Keratinocyte (primary cell): ENCODE results near the gene P2RX2. TPM values are rescaled to one million over a fixed set of nuclear protein-coding genes. Genes with fewer than 3 reads are reported as not detected.

Experiments used
- DNase-seq: peaks from one replicate; pipeline ENCODE4 v3.0.0-alpha.2; 2011; ENCODE audit warnings: low read depth, missing footprints, low spot score
- FAIRE-seq: peaks from 2 replicates; lab custom pipeline; 2011; peaks lifted over from hg19 to GRCh38; lab: Jason Lieb, UNC
- H2AFZ ChIP-seq: 2 replicates; pipeline ENCODE4 v1.6.0; 2012; ENCODE audit warnings: low read length, control low read depth, inconsistent platforms; ENCODE audit not compliant: control insufficient read depth
- H3K27ac ChIP-seq: 2 replicates; pipeline ENCODE4 v1.5.1; 2011; ENCODE audit warnings: low read length; ENCODE audit not compliant: control insufficient read depth, insufficient read depth
- H3K27me3 ChIP-seq: 3 replicates; pipeline ENCODE4 v1.6.0; 2011; ENCODE audit warnings: low read length; ENCODE audit not compliant: control insufficient read depth, insufficient read depth; ENCODE audit errors: extremely low read depth
- H3K36me3 ChIP-seq, 2 experiments: 2 replicates in 1 of 2; 3 replicates in 1 of 2; pipeline ENCODE4 v1.5.1; 2011; ENCODE audit warnings: low read length in 2 of 2, mild to moderate bottlenecking in 1 of 2; ENCODE audit not compliant: control insufficient read depth in 2 of 2, insufficient read depth in 2 of 2; ENCODE audit errors: extremely low read depth in 1 of 2
- H3K4me1 ChIP-seq: 3 replicates; pipeline ENCODE4 v1.5.1; 2011; ENCODE audit warnings: low read length; ENCODE audit not compliant: control insufficient read depth, insufficient read depth; ENCODE audit errors: extremely low read depth
- H3K4me2 ChIP-seq: 3 replicates; pipeline ENCODE4 v1.6.0; 2011; ENCODE audit warnings: low read depth, low read length; ENCODE audit not compliant: control insufficient read depth, insufficient read depth; ENCODE audit errors: extremely low read depth
- H3K4me3 ChIP-seq, 3 experiments: fragments of 200-600 bp in 1 of 3; sonication (generic) in 1 of 3; 2 replicates in 2 of 3; 3 replicates in 1 of 3; pipeline ENCODE4 v1.5.1; 2011 to 2016; ENCODE audit warnings: low read length in 3 of 3, mild to moderate bottlenecking in 3 of 3, control low read depth in 2 of 3, inconsistent platforms in 1 of 3, low read depth in 1 of 3, mixed read lengths in 1 of 3, mixed run types in 1 of 3, moderate library complexity in 1 of 3; ENCODE audit not compliant: control insufficient read depth in 2 of 3, insufficient read depth in 2 of 3; ENCODE audit errors: extremely low read depth in 1 of 3
- H3K79me2 ChIP-seq: 2 replicates; pipeline ENCODE4 v1.6.0; 2012; ENCODE audit warnings: low read length; ENCODE audit not compliant: control insufficient read depth, insufficient read depth
- H3K9ac ChIP-seq: 3 replicates; pipeline ENCODE4 v1.6.0; 2011; ENCODE audit warnings: low read length; ENCODE audit not compliant: control insufficient read depth, insufficient read depth; ENCODE audit errors: extremely low read depth
- H3K9me1 ChIP-seq: 3 replicates; pipeline ENCODE4 v1.6.0; 2011; ENCODE audit warnings: low read length; ENCODE audit not compliant: control insufficient read depth, insufficient read depth; ENCODE audit errors: extremely low read depth
- H3K9me3 ChIP-seq: 2 replicates; pipeline ENCODE4 v1.5.1; 2012; ENCODE audit warnings: low read depth, low read length; ENCODE audit not compliant: control insufficient read depth
- H4K20me1 ChIP-seq: 3 replicates; pipeline ENCODE4 v1.6.0; 2011; ENCODE audit warnings: low read length; ENCODE audit not compliant: control insufficient read depth, insufficient read depth; ENCODE audit errors: extremely low read depth
- EZH2 ChIP-seq: IDR thresholded peaks from one replicate; pipeline ENCODE4 v1.6.1; 2012; ENCODE audit warnings: inconsistent platforms, mild to moderate bottlenecking, low read length, moderate library complexity
- dilution Hi-C: fragments of 300-500 bp; cut with MboI; formaldehyde crosslinking; loops from one replicate; pipeline ENCODE4 v1.7.0; 2020; ENCODE audit warnings: low sequenced_read_pairs; ENCODE audit not compliant: extremely low pct_ligation_motif_present
- polyA plus RNA-seq, 5 experiments: library from polyadenylated mRNA; depleted of rRNA in 3 of 5; stranded (reverse) in 3 of 5; stranded (forward) in 1 of 5; unstranded in 1 of 5; fragments of >200 nt; gene quantifications; 1 replicate in 1 of 5; 2 replicates in 3 of 5; 3 replicates in 1 of 5; pipeline versions ENCODE4 v1.2.1 to v1.2.3, GENCODE V29; 2011 to 2012; ENCODE audit warnings: missing spikeins in 2 of 5, low read depth in 1 of 5, low replicate concordance in 1 of 5
- TF ChIP-seq, protein P1 (sequence below), 3 experiments: IDR thresholded peaks in 1 of 3; conservative IDR thresholded peaks in 1 of 3; optimal IDR thresholded peaks in 1 of 3; 2 replicates in 2 of 3; 3 replicates in 1 of 3; pipeline versions ENCODE3 to v1.5.1; 2011; ENCODE audit warnings: low read length in 3 of 3, mild to moderate bottlenecking in 3 of 3, moderate library complexity in 2 of 3, control low read depth in 1 of 3, inconsistent platforms in 1 of 3; ENCODE audit not compliant: insufficient read depth in 2 of 3; ENCODE audit errors: extremely low read depth in 1 of 3

P2RX2 gene
- polyA plus RNA-seq, 1 donor (not counting 4 experiments of a cell fraction or from before 2014, with no cell fraction given): not detected

DNA sequence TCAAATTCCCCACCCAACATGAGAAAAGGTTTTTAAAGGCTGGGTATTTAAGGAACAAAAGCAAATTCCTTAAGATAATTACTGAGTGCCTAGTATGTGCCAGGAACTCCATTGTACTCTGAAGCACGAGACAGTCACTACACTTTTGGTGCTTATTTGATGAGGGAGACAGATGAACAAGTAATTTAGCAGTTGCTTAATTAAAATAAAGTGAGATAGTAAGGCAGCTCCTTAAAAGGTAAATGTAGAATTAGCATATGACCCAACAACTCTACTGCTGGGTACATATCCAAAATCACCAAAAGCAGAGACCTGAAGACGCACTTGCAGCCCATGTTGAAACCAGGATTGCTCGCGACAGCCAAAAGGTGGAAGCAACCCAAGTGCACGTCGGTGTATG lies 47.2 kb downstream of the P2RX2 start:
- H3K36me3 ChIP-seq: peaks cover 39 to 52% of the 10 kb centered on the region in 2 experiments
- no peak for FAIRE-seq
- dilution Hi-C loops: no loop called here

GRCh38 chr12:132668191-132669088 lies 49.9 kb downstream of the P2RX2 start:
- TF ChIP-seq, protein P1, sequence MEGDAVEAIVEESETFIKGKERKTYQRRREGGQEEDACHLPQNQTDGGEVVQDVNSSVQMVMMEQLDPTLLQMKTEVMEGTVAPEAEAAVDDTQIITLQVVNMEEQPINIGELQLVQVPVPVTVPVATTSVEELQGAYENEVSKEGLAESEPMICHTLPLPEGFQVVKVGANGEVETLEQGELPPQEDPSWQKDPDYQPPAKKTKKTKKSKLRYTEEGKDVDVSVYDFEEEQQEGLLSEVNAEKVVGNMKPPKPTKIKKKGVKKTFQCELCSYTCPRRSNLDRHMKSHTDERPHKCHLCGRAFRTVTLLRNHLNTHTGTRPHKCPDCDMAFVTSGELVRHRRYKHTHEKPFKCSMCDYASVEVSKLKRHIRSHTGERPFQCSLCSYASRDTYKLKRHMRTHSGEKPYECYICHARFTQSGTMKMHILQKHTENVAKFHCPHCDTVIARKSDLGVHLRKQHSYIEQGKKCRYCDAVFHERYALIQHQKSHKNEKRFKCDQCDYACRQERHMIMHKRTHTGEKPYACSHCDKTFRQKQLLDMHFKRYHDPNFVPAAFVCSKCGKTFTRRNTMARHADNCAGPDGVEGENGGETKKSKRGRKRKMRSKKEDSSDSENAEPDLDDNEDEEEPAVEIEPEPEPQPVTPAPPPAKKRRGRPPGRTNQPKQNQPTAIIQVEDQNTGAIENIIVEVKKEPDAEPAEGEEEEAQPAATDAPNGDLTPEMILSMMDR (optimal IDR thresholded peaks at IDR 0.05 in 1 of 3, IDR thresholded peaks at IDR 0.05 in 1 of 3, conservative IDR thresholded peaks at IDR 0.05 in 1 of 3; ENCODE audit: extremely low read depth in 1 of 3, insufficient read depth in 2 of 3, low read length in 3 of 3): no peak
- TF ChIP-seq EZH2: no peak

More for the DNA sequence above, 47.2 kb downstream of the P2RX2 start:
- Histone ChIP-seq H3K4me3 (no peak overlapping the region), H3K4me2 (no peak overlapping the region), H3K9ac (no peak overlapping the region), H3K4me1 (peaks cover 3% of the 10 kb centered on the region), H3K9me3 (no peaks in the 10 kb centered on the region), H3K27ac (no peak overlapping the region), H2AFZ (no peak overlapping the region), H3K79me2 (no peaks in the 10 kb centered on the region), H3K27me3 (no peaks in the 10 kb centered on the region), H3K9me1 (no peaks in the 10 kb centered on the region), H4K20me1 (no peaks in the 10 kb centered on the region)
- no peak for TF ChIP-seq EZH2
- TF ChIP-seq, protein P1 (optimal IDR thresholded peaks at IDR 0.05 in 1 of 3, IDR thresholded peaks at IDR 0.05 in 1 of 3, conservative IDR thresholded peaks at IDR 0.05 in 1 of 3; ENCODE audit: extremely low read depth in 1 of 3, insufficient read depth in 2 of 3, low read length in 3 of 3): no peak
- DNase-seq: no peak

More at GRCh38 chr12:132668191-132669088, 49.9 kb downstream of the P2RX2 start:
- Histone ChIP-seq H3K27me3 (no peaks in the 10 kb centered on the region), H3K27ac (no peak overlapping the region), H3K9ac (no peak overlapping the region), H3K4me3 (no peak overlapping the region), H3K9me1 (no peaks in the 10 kb centered on the region), H3K4me1 (peaks cover 3% of the 10 kb centered on the region), H2AFZ (no peak overlapping the region), H3K4me2 (no peak overlapping the region), H3K9me3 (no peaks in the 10 kb centered on the region), H4K20me1 (no peaks in the 10 kb centered on the region), H3K79me2 (no peaks in the 10 kb centered on the region), H3K36me3 (peaks cover 35 to 59% of the 10 kb centered on the region in 2 experiments)
- dilution Hi-C loops: no loop called here
- DNase-seq (no peak), FAIRE-seq (no peak)
